Cardiac muscle cell (in vitro differentiated cells and primary cell): ENCODE data around the gene SPTB. TPM values are rescaled to one million over a fixed set of nuclear protein-coding genes. Genes with fewer than 3 reads are reported as not detected.

Source experiments
- DNase-seq, 2 donors: peaks; one replicate each; pipeline versions ENCODE4 v3.0.0 to v3.0.0-alpha.2; 2010 to 2017; ENCODE audit warnings: low read depth in 1 of 2, low spot score in 1 of 2
- H3K27ac ChIP-seq: fragments of 200-600 bp; sonication (generic); 2 replicates; pipeline ENCODE4 v1.5.1; 2016
- H3K27me3 ChIP-seq: fragments of 200-600 bp; sonication (generic); 2 replicates; pipeline ENCODE4 v1.6.0; 2016; ENCODE audit warnings: control low read depth
- H3K36me3 ChIP-seq: fragments of 200-600 bp; sonication (generic); 2 replicates; pipeline ENCODE4 v1.5.1; 2016; ENCODE audit warnings: control low read depth
- H3K4me1 ChIP-seq: fragments of 200-600 bp; sonication (generic); 2 replicates; pipeline ENCODE4 v1.8.1; 2017; ENCODE audit warnings: low read depth, mild to moderate bottlenecking, mixed run types
- H3K4me3 ChIP-seq: fragments of 200-600 bp; sonication (generic); 2 replicates; pipeline ENCODE4 v1.5.1; 2016; ENCODE audit warnings: mild to moderate bottlenecking
- H3K9me3 ChIP-seq: fragments of 200-600 bp; sonication (generic); 2 replicates; pipeline ENCODE4 v1.5.1; 2017; ENCODE audit warnings: low read depth, mild to moderate bottlenecking, control low read depth
- polyA plus RNA-seq: library from polyadenylated mRNA; unstranded; fragments of >200 nt; fragmentation: Nextera tagmentation; extraction: Ambion mirVana; gene quantifications from 2 replicates; pipeline ENCODE4 v1.2.1, GENCODE V29; 2016
- total RNA-seq: library from RNA; depleted of rRNA; stranded (reverse); fragments of >200 nt; gene quantifications from 2 replicates; pipeline ENCODE4 v1.2.3, GENCODE V29; 2016
- TF ChIP-seq, protein P1 (sequence below): IDR thresholded peaks from 2 replicates; pipeline ENCODE4 v1.5.1; 2012; ENCODE audit warnings: low read depth, mild to moderate bottlenecking, low read length

Gene SPTB
- total and polyA plus RNA-seq, 2 experiments from 2014 or later: 9.2 to 9.9 TPM

DNA sequence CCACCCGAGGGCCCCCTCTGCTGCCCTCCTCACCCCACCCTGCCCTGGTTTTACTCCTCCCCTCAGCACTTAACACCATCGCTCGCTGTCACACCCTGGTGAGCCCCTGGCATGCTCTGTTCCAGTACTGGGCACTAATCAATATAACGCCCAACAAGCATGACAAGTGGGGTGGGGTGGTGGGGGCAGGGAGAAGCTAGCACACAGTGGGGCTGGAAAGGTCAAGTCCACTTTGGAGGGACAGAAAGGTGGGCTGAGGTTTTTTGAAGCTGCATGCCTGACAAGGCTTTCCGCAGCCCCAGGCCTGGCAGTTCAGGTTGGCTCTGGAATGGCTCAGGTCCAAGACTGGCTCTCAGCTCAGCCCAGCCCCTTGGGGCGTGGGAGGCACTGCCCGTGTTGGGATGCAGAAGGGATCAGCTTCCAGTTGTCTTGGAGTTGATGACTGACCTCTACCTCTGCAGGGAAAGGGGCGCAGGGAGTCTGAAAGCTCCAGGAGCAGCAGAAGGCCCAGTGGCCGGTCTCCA lies 141.4 kb downstream of the SPTB start:
- Histone ChIP-seq H3K4me3 (no peak overlapping the region), H3K27ac (no peak overlapping the region), H3K9me3 (no peaks in the 10 kb centered on the region), H3K4me1 (no peaks in the 10 kb centered on the region), H3K27me3 (no peaks in the 10 kb centered on the region), H3K36me3 (peaks cover 22% of the 10 kb centered on the region)
- DNase-seq: no peak
- TF ChIP-seq, protein P1, sequence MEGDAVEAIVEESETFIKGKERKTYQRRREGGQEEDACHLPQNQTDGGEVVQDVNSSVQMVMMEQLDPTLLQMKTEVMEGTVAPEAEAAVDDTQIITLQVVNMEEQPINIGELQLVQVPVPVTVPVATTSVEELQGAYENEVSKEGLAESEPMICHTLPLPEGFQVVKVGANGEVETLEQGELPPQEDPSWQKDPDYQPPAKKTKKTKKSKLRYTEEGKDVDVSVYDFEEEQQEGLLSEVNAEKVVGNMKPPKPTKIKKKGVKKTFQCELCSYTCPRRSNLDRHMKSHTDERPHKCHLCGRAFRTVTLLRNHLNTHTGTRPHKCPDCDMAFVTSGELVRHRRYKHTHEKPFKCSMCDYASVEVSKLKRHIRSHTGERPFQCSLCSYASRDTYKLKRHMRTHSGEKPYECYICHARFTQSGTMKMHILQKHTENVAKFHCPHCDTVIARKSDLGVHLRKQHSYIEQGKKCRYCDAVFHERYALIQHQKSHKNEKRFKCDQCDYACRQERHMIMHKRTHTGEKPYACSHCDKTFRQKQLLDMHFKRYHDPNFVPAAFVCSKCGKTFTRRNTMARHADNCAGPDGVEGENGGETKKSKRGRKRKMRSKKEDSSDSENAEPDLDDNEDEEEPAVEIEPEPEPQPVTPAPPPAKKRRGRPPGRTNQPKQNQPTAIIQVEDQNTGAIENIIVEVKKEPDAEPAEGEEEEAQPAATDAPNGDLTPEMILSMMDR: no peak

DNA sequence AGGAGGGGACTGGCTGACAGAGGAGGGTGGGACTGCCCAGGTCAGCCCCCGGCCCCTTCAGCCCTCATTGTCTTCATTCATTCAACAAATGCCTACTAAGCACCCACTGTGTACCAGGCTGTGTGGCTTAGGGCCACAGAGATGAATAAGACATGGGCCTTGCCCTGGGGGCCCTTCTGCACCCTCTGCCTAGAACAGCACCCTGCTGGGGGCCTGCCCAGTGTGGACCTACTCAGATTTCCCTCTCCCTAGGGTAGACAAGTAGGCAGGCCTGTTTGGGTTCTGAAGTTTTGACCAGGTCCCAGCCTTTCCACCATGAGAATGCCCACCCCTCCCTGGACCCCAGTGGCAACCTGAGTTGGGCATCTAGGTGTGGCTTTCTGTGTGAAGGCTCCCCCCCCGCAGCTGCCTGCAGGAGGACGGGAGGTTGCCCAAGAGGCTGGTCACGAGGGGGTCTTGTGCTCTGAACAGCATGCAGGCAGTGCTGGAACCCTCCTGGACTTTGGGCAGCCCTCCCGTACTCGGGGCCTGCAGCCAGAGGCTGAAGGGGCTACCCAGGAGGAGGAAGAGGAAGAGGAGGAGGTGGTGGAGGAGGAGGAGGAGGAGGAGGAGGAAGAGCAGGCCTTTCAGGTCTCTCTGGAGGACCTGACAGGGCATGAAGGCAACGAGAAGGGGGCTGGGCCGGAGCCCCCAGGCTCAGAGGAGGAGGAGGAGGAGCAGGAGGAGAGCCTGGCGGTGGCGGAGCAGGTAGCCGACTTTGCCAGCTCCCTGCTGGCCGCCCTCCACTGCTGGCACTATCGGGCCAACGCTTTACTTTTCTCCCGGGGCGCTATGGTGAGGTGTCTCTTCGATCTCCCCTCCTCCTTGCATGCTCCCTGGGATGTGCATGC lies 142.1 kb downstream of the SPTB start:
- no peaks in the 10 kb centered on the region for H3K9me3 ChIP-seq
- no peak for DNase-seq
- no peak overlapping the region for H3K27ac ChIP-seq
- peaks cover 19% of the 10 kb centered on the region for H3K36me3 ChIP-seq
- TF ChIP-seq, protein P1: no peak
- no peak overlapping the region for H3K4me3 ChIP-seq
- H3K4me1 ChIP-seq: no peaks in the 10 kb centered on the region
- H3K27me3 ChIP-seq: no peaks in the 10 kb centered on the region

DNA sequence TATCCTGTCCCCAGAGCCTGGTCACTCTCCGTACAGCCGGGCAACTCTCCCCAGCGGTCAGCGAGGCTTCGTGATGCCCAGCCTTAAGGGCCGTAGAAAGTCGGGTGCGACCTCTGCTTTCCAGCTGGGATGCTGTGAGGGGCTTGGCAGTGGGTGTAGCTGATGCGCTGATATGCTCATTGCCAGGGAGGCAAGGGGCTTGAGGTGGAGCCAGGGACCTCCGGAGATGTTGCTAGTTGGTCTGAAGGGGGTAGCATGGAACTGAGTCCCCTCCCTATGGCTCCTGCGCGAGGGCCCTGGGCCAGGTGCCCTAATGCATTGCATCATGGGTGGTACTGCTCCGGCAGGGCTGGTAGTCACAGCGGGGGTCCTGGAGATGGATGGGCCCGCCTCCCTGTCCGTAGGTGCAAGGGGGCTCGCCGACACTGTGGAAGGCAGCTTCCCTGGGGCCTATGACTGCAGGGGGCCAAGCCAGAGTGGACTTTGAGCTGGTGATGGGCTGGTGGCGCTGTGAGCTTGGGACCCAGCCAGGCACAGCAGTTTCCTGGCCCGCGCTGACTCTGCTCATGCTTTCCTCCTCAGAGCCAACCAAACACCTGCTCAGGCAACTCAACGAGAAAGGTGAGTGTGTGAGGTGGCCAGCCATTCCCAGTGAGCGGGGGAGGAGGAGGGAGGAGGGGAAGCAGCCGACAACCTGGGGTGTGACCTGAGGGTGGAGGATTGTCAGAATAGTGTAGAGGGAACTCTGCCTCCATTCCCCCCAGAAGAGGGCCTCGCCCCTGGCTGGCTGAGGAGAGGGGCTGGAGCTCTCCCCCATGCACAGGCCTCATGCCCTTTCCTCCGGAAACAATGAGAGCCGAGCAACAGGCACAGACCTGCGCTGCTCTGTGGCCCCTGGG lies 143.2 kb downstream of the SPTB start:
- H3K9me3 ChIP-seq: no peaks in the 10 kb centered on the region
- H3K4me3 ChIP-seq: no peak overlapping the region
- H3K27me3 ChIP-seq: no peaks in the 10 kb centered on the region
- TF ChIP-seq, protein P1: no peak
- H3K36me3 ChIP-seq: peaks cover 19% of the 10 kb centered on the region
- no peak for DNase-seq
- H3K27ac ChIP-seq: no peak overlapping the region
- H3K4me1 ChIP-seq: no peaks in the 10 kb centered on the region

DNA sequence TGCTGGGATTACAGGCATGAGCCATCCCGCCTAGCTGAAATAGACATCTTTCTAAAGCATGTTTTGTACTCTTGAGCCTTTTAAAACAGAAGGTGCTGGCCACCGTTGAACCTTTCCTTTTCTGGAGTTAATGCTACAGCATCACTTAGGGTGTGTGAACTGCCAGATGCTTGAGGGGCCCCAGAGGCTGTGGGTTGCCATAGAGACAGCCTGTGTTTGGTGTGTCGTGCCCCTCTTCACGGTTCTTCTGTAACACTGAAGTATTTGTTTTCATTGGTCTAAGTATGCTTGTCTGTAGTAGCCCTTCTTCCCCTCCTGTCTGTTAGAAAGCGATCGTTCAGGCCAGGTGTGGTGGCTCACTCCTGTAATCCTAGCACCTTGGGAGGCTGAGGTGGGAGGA lies 144.7 kb downstream of the SPTB start:
- no peak overlapping the region for H3K27ac ChIP-seq
- no peak overlapping the region for H3K4me3 ChIP-seq
- no peaks in the 10 kb centered on the region for H3K27me3 ChIP-seq
- H3K4me1 ChIP-seq: no peaks in the 10 kb centered on the region
- no peaks in the 10 kb centered on the region for H3K9me3 ChIP-seq
- DNase-seq: no peak
- TF ChIP-seq, protein P1: no peak
- peaks cover 21% of the 10 kb centered on the region for H3K36me3 ChIP-seq

DNA sequence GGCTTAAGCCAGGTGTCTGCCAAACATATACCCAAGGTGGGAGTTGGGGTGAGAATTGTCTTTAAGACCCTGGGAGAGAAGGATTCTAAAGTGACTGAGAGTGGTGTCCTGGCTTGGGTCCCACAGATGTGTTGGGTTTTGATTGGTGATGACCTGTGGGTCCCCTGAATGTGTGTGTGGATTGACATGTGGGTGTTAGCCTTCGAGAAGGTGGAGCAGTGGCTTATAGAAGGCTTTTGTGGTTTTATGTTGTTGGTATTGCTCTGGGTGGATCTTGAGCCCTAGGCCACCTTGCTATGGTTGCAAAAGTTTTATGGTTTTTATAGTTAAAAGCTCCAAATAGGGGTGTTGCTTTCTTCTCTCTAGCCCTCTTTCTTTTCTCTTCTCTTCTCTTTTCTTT lies 145.8 kb downstream of the SPTB start:
- Histone ChIP-seq H3K9me3 (no peaks in the 10 kb centered on the region), H3K36me3 (peaks cover 20% of the 10 kb centered on the region), H3K4me3 (no peak overlapping the region), H3K27ac (no peak overlapping the region), H3K4me1 (no peaks in the 10 kb centered on the region), H3K27me3 (no peaks in the 10 kb centered on the region)
- TF ChIP-seq, protein P1: no peak
- DNase-seq: no peak
